Thoracic aorta (tissue), 2 donors: ENCODE results near the gene MUC5B. TPM values are rescaled to one million over a fixed set of nuclear protein-coding genes. Genes with fewer than 3 reads are reported as not detected.
"Not testable (repeated sequence)": the region's sequence is repeated elsewhere in the genome, so short reads cannot be mapped to it uniquely, and the experiment has no call there.

Experiments
- ATAC-seq: fragments of 150-250 bp; one replicate; pipeline ENCODE4 v1.8.0; 2017; ENCODE audit warnings: low read depth; ENCODE audit not compliant: insufficient number of reproducible peaks, low FRiP score
- DNase-seq: peaks from one replicate; pipeline ENCODE4 v3.0.0-alpha.2; 2020; ENCODE audit warnings: low spot score
- H3K27ac ChIP-seq, 2 donors: fragments of 200-600 bp; sonication (generic); 1 replicate in 1 of 2; 2 replicates in 1 of 2; pipeline ENCODE4 v1.5.1; 2016; ENCODE audit warnings: mild to moderate bottlenecking in 2 of 2, moderate library complexity in 2 of 2
- H3K27me3 ChIP-seq: fragments of 200-600 bp; sonication (generic); replicated peaks from 2 replicates; pipeline ENCODE4 v1.6.0; 2016; ENCODE audit warnings: mild to moderate bottlenecking; ENCODE audit not compliant: insufficient read depth
- H3K36me3 ChIP-seq: fragments of 200-600 bp; sonication (generic); one replicate; pipeline ENCODE4 v1.5.1; 2016
- H3K4me1 ChIP-seq, 2 donors: fragments of 200-600 bp; sonication (generic); 1 replicate in 1 of 2; 2 replicates in 1 of 2; pipeline versions ENCODE4 v1.5.1 to v1.6.0; 2016; ENCODE audit warnings: low read depth in 2 of 2, mild to moderate bottlenecking in 1 of 2; ENCODE audit not compliant: control insufficient read depth in 1 of 2
- H3K4me3 ChIP-seq: fragments of 200-600 bp; sonication (generic); 2 replicates; pipeline ENCODE4 v1.5.1; 2016; ENCODE audit warnings: mild to moderate bottlenecking
- H3K9me3 ChIP-seq: fragments of 200-600 bp; sonication (generic); 2 replicates; pipeline ENCODE4 v1.5.1; 2016
- total RNA-seq, 2 donors: library from RNA; depleted of rRNA; stranded (reverse); fragments of >200 nt; gene quantifications; one replicate each; pipeline versions ENCODE4 v1.1.0 to v1.2.3, GENCODE V29; 2016
- TF ChIP-seq, protein P1 (sequence below): fragments of 200-600 bp; sonication (generic); IDR thresholded peaks from one replicate; pipeline ENCODE4 v1.5.1; 2019; ENCODE audit warnings: antibody characterized with exemption

Gene MUC5B
- total RNA-seq, 2 donors from 2014 or later = not detected

DNA sequence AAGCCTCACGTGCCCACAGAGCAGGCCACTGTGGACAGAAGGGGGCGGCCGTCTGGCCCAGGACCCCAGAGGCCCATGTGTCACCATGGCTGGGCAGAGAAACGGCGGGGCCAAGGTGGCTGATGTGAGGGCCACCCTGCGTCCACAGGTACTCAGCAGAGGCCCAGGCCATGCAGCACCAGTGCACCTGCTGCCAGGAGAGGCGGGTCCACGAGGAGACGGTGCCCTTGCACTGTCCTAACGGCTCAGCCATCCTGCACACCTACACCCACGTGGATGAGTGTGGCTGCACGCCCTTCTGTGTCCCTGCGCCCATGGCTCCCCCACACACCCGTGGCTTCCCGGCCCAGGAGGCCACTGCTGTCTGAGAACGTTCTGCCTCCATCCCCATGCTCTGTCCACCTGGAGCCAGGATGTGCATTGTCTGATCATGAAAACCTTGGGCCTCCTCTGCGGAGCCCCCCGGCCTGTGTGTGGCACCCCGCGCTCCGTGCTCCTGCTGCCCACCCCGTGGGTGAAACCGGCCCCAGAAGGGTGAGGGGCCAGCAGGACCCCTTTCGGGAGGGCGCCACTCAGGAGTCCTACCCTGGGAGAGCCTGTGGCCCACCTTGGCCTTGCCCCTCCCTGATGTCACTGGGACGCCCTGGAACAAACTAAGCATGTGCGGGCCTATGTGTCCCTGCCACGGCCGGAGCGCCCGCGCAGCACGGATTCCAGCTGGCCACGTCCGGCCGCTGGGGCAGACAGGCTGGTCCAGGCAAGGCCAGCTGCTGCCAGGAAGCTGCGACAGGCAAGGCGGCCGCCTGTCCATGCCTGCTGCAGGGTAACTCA, 38.6 kb downstream of the MUC5B start:
- DNase-seq = no peak
- H3K36me3 ChIP-seq = no peaks in the 10 kb centered on the region
- H3K9me3 ChIP-seq = no peaks in the 10 kb centered on the region
- no peaks in the 10 kb centered on the region for H3K27me3 ChIP-seq
- H3K4me3 ChIP-seq = no peak overlapping the region
- TF ChIP-seq, protein P1, sequence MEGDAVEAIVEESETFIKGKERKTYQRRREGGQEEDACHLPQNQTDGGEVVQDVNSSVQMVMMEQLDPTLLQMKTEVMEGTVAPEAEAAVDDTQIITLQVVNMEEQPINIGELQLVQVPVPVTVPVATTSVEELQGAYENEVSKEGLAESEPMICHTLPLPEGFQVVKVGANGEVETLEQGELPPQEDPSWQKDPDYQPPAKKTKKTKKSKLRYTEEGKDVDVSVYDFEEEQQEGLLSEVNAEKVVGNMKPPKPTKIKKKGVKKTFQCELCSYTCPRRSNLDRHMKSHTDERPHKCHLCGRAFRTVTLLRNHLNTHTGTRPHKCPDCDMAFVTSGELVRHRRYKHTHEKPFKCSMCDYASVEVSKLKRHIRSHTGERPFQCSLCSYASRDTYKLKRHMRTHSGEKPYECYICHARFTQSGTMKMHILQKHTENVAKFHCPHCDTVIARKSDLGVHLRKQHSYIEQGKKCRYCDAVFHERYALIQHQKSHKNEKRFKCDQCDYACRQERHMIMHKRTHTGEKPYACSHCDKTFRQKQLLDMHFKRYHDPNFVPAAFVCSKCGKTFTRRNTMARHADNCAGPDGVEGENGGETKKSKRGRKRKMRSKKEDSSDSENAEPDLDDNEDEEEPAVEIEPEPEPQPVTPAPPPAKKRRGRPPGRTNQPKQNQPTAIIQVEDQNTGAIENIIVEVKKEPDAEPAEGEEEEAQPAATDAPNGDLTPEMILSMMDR = no peak
- H3K27ac ChIP-seq = no peak overlapping the region
- peaks cover 9 to 17% of the 10 kb centered on the region in 2 donors for H3K4me1 ChIP-seq
- ATAC-seq = no peak

DNA sequence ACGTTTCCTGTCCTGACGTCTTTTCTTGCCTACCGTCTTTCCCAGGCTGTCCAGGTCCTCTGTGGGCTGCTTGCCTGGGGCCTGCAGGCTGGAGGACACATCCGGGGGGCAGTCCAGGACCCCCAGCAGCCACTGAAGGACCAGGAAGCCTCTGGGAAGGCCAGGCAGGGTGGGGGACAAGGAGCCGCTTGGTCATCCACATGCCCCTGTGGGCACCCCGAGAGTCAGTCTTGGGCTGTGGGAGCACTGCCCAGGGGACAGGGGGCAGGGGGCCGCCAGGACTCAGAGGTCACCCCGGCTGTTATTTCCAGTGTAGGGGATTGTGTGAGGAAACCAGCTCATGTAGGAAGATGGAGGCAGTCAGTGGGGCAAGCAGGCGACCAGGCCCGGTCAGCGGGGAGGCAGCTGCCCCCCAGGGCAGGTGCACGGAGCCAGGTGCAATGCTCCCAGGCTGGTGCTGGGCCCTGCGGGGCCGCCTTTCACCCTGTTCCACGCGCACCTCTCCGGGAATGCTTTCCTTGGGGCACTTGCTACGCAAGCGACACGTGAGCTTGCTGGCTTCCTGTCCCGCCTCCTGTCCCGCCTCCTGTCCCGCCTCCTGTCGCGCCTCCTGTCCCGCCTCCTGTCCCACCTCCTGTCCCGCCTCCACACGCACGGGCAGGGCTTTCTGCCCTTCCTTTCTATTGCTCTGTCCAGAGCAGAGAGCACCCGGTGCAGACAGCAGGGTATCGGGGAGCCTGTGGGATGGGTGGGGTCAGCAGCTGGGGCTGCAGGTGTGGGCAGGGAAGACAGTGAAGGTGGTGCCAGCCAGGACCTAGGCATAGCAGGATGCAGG, 39.5 kb downstream of the MUC5B start:
- H3K27ac ChIP-seq = peak overlapping the region; percentile 58 to 73
- H3K4me3 ChIP-seq = peak overlapping the region; percentile 86

DNA sequence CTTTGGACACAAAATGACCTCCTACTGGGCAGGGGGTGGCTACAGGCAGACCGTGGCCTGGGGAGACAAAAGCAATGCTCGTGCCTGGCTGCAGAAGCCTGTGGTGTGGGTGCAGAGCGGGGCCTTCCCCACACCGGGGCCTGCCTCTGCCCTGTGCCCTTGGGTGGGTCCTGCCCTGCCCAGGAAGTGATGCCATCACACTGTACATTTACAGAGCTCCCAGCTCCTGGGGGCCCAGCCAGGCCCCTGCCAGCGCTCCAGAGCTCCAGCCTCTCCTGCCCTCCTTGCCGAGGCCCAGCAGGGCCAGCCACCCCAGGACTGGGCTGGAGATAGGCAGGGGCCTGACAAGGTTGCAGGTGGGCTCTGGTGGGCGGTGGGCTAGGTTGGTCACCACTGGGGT, 40.1 kb downstream of the MUC5B start:
- Histone ChIP-seq H3K27me3 (no peaks in the 10 kb centered on the region), H3K36me3 (no peaks in the 10 kb centered on the region), H3K9me3 (no peaks in the 10 kb centered on the region), H3K27ac (peak overlapping the region; percentile 58 to 73), H3K4me3 (peak overlapping the region; percentile 86), H3K4me1 (peaks cover 9 to 17% of the 10 kb centered on the region in 2 donors)
- ATAC-seq = no peak
- DNase-seq = no peak
- TF ChIP-seq, protein P1 = no peak

More for the DNA sequence above, 39.5 kb downstream of the MUC5B start:
- DNase-seq = peak; percentile 63
- TF ChIP-seq, protein P1 = no peak
- peak; percentile 74 for ATAC-seq
- no peaks in the 10 kb centered on the region for H3K27me3 ChIP-seq
- H3K9me3 ChIP-seq = no peaks in the 10 kb centered on the region
- peaks cover 9 to 17% of the 10 kb centered on the region in 2 donors for H3K4me1 ChIP-seq
- H3K36me3 ChIP-seq = no peaks in the 10 kb centered on the region

DNA sequence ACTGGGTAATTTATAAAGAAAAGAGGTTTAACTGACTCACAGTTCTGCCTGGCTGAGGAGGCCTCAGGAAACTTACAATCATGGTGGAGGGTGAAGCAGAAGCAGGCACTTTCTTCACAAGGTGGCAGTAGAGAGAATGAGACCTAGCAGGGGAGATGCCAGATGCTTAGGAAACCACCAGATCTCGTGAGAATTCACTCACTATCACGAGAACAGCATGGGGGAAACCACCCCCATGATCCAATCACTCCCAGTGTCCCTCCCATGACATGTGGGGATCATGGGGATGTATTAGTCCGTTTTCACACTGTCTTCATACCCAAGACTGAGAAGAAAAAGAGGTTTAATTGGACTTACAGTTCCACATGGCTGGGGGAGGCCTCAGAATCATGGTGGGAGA, 41.6 kb downstream of the MUC5B start:
- H3K27me3 ChIP-seq = not testable (repeated sequence)
- peak; percentile 34 for ATAC-seq

DNA sequence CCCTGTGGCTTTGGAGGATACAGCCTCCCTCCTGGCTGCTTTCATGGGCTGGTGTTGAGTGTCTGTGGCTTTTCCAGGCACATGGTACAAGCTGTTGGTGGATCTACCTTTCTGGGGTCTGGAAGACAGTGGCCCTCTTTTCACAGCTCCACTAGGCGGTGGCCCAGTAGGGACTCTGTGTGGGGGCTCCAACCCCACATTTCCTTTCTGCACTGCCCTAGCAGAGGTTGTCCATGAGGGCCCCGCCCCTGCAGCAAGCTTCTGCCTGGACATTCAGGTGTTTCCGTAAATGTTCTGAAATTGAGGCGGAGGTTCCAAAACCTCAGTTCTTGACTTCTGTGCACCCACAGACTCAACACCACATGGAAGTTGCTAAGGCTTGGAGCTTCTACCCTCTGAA, 42.6 kb downstream of the MUC5B start:
- H3K9me3 ChIP-seq, H3K4me3 ChIP-seq, ATAC-seq, H3K36me3 ChIP-seq, H3K27me3 ChIP-seq, H3K27ac ChIP-seq, DNase-seq: not testable (repeated sequence)
- H3K4me1 ChIP-seq = peaks cover 9 to 17% of the 10 kb centered on the region in 2 donors

More for the DNA sequence above, 41.6 kb downstream of the MUC5B start:
- not testable (repeated sequence) for H3K9me3 ChIP-seq, H3K4me3 ChIP-seq, H3K36me3 ChIP-seq, DNase-seq
- Histone ChIP-seq H3K27ac (peak overlapping the region in 1 of 2 donors; percentile 58), H3K4me1 (peaks cover 9 to 17% of the 10 kb centered on the region in 2 donors)
- TF ChIP-seq, protein P1 = peak; percentile 42

DNA sequence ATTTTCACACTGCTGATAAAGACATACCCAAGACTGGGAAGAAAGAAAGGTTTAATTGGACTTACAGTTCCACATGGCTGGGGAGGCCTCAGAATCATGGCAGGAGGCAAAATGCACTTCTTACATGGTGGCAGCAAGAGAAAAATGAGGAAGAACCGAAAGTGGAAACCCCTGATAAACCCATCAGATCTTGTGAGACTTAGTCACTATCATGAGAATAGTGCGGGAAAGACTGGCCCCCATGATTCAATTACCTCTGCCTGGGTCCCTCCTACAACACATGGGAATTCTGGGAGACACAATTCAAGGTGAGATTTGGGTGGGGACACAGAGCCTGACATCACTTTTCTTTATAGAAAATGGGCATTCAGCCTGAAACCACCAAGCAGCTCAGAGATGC, 44.1 kb downstream of the MUC5B start:
- not testable (repeated sequence) for DNase-seq, H3K27ac ChIP-seq, H3K9me3 ChIP-seq, H3K4me3 ChIP-seq, H3K27me3 ChIP-seq, H3K36me3 ChIP-seq, ATAC-seq
- peaks cover 9 to 12% of the 10 kb centered on the region in 2 donors for H3K4me1 ChIP-seq
